GM23338 (cell line): ENCODE results near the gene BIN1. TPM values are rescaled to one million over a fixed set of nuclear protein-coding genes. Genes with fewer than 3 reads are reported as not detected.

Experiments
- ATAC-seq: fragments of 200-7000 bp; cut with Tn5 transposase; 3 replicates; pipeline ENCODE4 v1.9.1; 2020
- DNase-seq: peaks from one replicate; pipeline ENCODE4 v3.0.0-alpha.2; 2015; ENCODE audit warnings: low spot score
- H2AFZ ChIP-seq: fragments of 200-600 bp; sonication (generic); 2 replicates; pipeline ENCODE4 v1.8.0; 2016; ENCODE audit warnings: antibody characterized with exemption, mild to moderate bottlenecking, moderate library complexity
- H3F3A ChIP-seq: fragments of 200-600 bp; sonication (generic); replicated peaks from 2 replicates; pipeline ENCODE4 v1.8.0; 2017; ENCODE audit warnings: antibody characterized with exemption, mixed run types, low read depth
- H3K27ac ChIP-seq: fragments of 200-600 bp; sonication (generic); 2 replicates; pipeline ENCODE4 v1.6.1; 2016; ENCODE audit warnings: low read depth
- H3K27me3 ChIP-seq: fragments of 200-600 bp; sonication (generic); 2 replicates; pipeline ENCODE4 v1.8.0; 2016; ENCODE audit warnings: mild to moderate bottlenecking, mixed run types, moderate library complexity; ENCODE audit not compliant: insufficient read depth
- H3K36me3 ChIP-seq: fragments of 200-600 bp; sonication (generic); 2 replicates; pipeline ENCODE4 v1.8.0; 2016; ENCODE audit warnings: mild to moderate bottlenecking; ENCODE audit not compliant: insufficient read depth
- H3K4me1 ChIP-seq: fragments of 200-600 bp; sonication (generic); 2 replicates; pipeline ENCODE4 v1.8.0; 2016; ENCODE audit warnings: mild to moderate bottlenecking, moderate library complexity; ENCODE audit not compliant: insufficient read depth
- H3K4me2 ChIP-seq: fragments of 200-600 bp; sonication (generic); 2 replicates; pipeline ENCODE4 v1.7.1; 2017; ENCODE audit warnings: mixed run types
- H3K4me3 ChIP-seq: fragments of 200-600 bp; sonication (generic); 2 replicates; pipeline ENCODE4 v1.6.1; 2016; ENCODE audit warnings: mixed run types
- H3K79me2 ChIP-seq: fragments of 200-600 bp; sonication (generic); replicated peaks from 2 replicates; pipeline ENCODE4 v1.8.0; 2017; ENCODE audit warnings: mild to moderate bottlenecking; ENCODE audit not compliant: insufficient read depth
- H3K9me2 ChIP-seq: fragments of 200-600 bp; sonication (generic); 2 replicates; pipeline ENCODE4 v1.8.0; 2017; ENCODE audit not compliant: insufficient read depth
- H4K20me1 ChIP-seq: fragments of 200-600 bp; sonication (generic); replicated peaks from 2 replicates; pipeline ENCODE4 v1.8.0; 2017; ENCODE audit warnings: mild to moderate bottlenecking; ENCODE audit not compliant: insufficient read depth
- H3K27ac Mint-ChIP-seq: 2 replicates; pipeline ENCODE4 v1.8.0; 2020; ENCODE audit warnings: inconsistent platforms, mild to moderate bottlenecking, moderate library complexity, mixed read lengths
- H3K27me3 Mint-ChIP-seq: 3 replicates; pipeline ENCODE4 v1.8.0; 2022; ENCODE audit warnings: low read depth, mild to moderate bottlenecking, moderate library complexity, mixed read lengths, inconsistent platforms; ENCODE audit not compliant: insufficient read depth, poor library complexity
- H3K36me3 Mint-ChIP-seq: 3 replicates; pipeline ENCODE4 v1.8.0; 2021; ENCODE audit warnings: low read depth, mild to moderate bottlenecking, inconsistent platforms, moderate library complexity, mixed read lengths
- H3K4me1 Mint-ChIP-seq: 3 replicates; pipeline ENCODE4 v1.8.0; 2020; ENCODE audit warnings: mild to moderate bottlenecking, inconsistent platforms, mixed read lengths
- H3K4me3 Mint-ChIP-seq: 3 replicates; pipeline ENCODE4 v1.8.0; 2021; ENCODE audit warnings: moderate library complexity, mild to moderate bottlenecking, inconsistent platforms, mixed read lengths
- H3K9me3 Mint-ChIP-seq: 3 replicates; pipeline ENCODE4 v1.8.0; 2020; ENCODE audit warnings: moderate library complexity, mild to moderate bottlenecking, inconsistent platforms, mixed read lengths
- CREB1 ChIP-seq: fragments of 250-450 bp; sonication (Bioruptor Pico); IDR thresholded peaks from 2 replicates; pipeline ENCODE4 v1.5.0; 2020; ENCODE audit warnings: low read depth, mild to moderate bottlenecking, moderate library complexity
- EZH2 ChIP-seq: fragments of 200-600 bp; sonication (generic); IDR thresholded peaks from one replicate; pipeline ENCODE4 v1.8.0; 2017; ENCODE audit warnings: antibody characterized with exemption, mild to moderate bottlenecking, low read depth; ENCODE audit not compliant: unreplicated experiment
- EZH2phosphoT487 ChIP-seq: fragments of 200-600 bp; sonication (generic); IDR thresholded peaks from one replicate; pipeline ENCODE4 v1.8.1; 2018; ENCODE audit warnings: antibody characterized with exemption; ENCODE audit not compliant: unreplicated experiment
- JUNB ChIP-seq: IDR thresholded peaks from one replicate; pipeline ENCODE4 v1.6.1; 2016; ENCODE audit warnings: antibody characterized with exemption; ENCODE audit not compliant: unreplicated experiment
- NANOG ChIP-seq: IDR thresholded peaks from 2 replicates; pipeline ENCODE4 v1.6.1; 2016; ENCODE audit warnings: antibody characterized with exemption, borderline replicate concordance
- POLR2AphosphoS5 ChIP-seq: IDR thresholded peaks from 2 replicates; pipeline ENCODE4 v1.6.1; 2016; ENCODE audit warnings: antibody characterized with exemption, low read depth
- REST ChIP-seq: IDR thresholded peaks from one replicate; pipeline ENCODE4 v1.6.1; 2018; ENCODE audit warnings: antibody characterized with exemption; ENCODE audit not compliant: unreplicated experiment
- STAT1 ChIP-seq: IDR thresholded peaks from one replicate; pipeline ENCODE4 v1.6.1; 2016; ENCODE audit warnings: antibody characterized with exemption; ENCODE audit not compliant: unreplicated experiment
- ZNF114 ChIP-seq: fragments of 250-450 bp; sonication (Bioruptor Pico); IDR thresholded peaks from 2 replicates; pipeline ENCODE4 v1.5.0; 2020; ENCODE audit warnings: mild to moderate bottlenecking, moderate library complexity
- ZNF462 ChIP-seq: fragments of 250-450 bp; sonication (Bioruptor Pico); IDR thresholded peaks from 2 replicates; pipeline ENCODE4 v1.5.0; 2020; ENCODE audit warnings: mild to moderate bottlenecking, moderate library complexity
- polyA plus RNA-seq: library from polyadenylated mRNA; unstranded; fragments of >200 nt; fragmentation: Nextera tagmentation; extraction: Ambion mirVana; gene quantifications from 2 replicates; pipeline ENCODE4 v1.2.1, GENCODE V29; 2016
- total RNA-seq: library from RNA; depleted of rRNA; stranded (reverse); fragments of >200 nt; shearing (Covaris generic); gene quantifications from 2 replicates; pipeline ENCODE4 v1.2.3, GENCODE V29; 2014

Gene BIN1
- total and polyA plus RNA-seq, 2 experiments from 2014 or later: 30.1 to 56.4 TPM

GRCh38 chr2:127128445-127128904 lies 21.5 kb upstream of the BIN1 start:
- Mint-ChIP-seq H3K4me1 (peaks cover 8% of the 10 kb centered on the region), H3K27ac (no peak overlapping the region), H3K27me3 (peaks cover 4% of the 10 kb centered on the region), H3K9me3 (peaks cover 21% of the 10 kb centered on the region), H3K4me3 (peak overlapping the region; percentile 52; the same call in 2 of the 3 replicates), H3K36me3 (peaks cover 6% of the 10 kb centered on the region; the same call in 2 of the 3 replicates)
- Histone ChIP-seq H3K27ac (no peak overlapping the region), H3K9me2 (no peaks in the 10 kb centered on the region), H3K36me3 (no peaks in the 10 kb centered on the region), H3K4me3 (0 out of 2 replicates have a peak overlapping the region, but pooled peaks have one; percentile 9), H3K4me1 (peaks cover 4% of the 10 kb centered on the region), H3K79me2 (no peaks in the 10 kb centered on the region), H2AFZ (peak overlapping the region; percentile 24; the same call in 1 of the 2 replicates), H3K27me3 (no peaks in the 10 kb centered on the region), H3F3A (no peaks in the 10 kb centered on the region), H3K4me2 (peak overlapping the region; percentile 8; the same call in 1 of the 2 replicates), H4K20me1 (no peaks in the 10 kb centered on the region)
- DNase-seq: peak; percentile 88
- TF ChIP-seq NANOG (no peak), JUNB (no peak), STAT1 (no peak), REST (no peak), POLR2AphosphoS5 (no peak), ZNF462 (CRISPR knock-in tag) (no peak), EZH2 (no peak), CREB1 (CRISPR knock-in tag) (no peak), EZH2phosphoT487 (no peak), ZNF114 (CRISPR knock-in tag) (no peak)
- ATAC-seq: peak; percentile 100
